K562 (cell line): ENCODE results near the gene APP. TPM values are rescaled to one million over a fixed set of nuclear protein-coding genes. Genes with fewer than 3 reads are reported as not detected.

Experiments used
- BRD9 ChIP-seq: fragments of 450-650 bp; IDR thresholded peaks from 2 replicates; pipeline ENCODE4 v1.6.1; 2018; ENCODE audit warnings: low read depth; ENCODE audit not compliant: partially characterized antibody
- CHD4 ChIP-seq: fragments of 200-600 bp; sonication (generic); IDR thresholded peaks from 3 replicates; pipeline ENCODE4 v1.6.1; 2012; ENCODE audit warnings: low read depth, mild to moderate bottlenecking, mixed read lengths, low read length, inconsistent platforms; ENCODE audit not compliant: insufficient read depth, insufficient replicate concordance, poor library complexity, severe bottlenecking
- EHMT2 ChIP-seq: fragments of 450-650 bp; IDR thresholded peaks from 2 replicates; pipeline ENCODE4 v1.6.1; 2018; ENCODE audit warnings: antibody characterized with exemption
- MAFK ChIP-seq: IDR thresholded peaks from 2 replicates; pipeline ENCODE4 v1.6.1; 2011; ENCODE audit warnings: low read length, improper control_type of control experiment
- RNF2 ChIP-seq: sonication (generic); IDR thresholded peaks from 2 replicates; pipeline ENCODE4 v1.6.1; 2016
- SMAD4 ChIP-seq: fragments of 250-450 bp; sonication (Bioruptor Pico); conservative IDR thresholded peaks from 2 replicates; pipeline ENCODE4 v1.8.0; 2021; ENCODE audit warnings: inconsistent platforms, mild to moderate bottlenecking, moderate library complexity
- SMARCA5 ChIP-seq: fragments of 450-650 bp; IDR thresholded peaks from 2 replicates; pipeline ENCODE4 v1.6.1; 2016
- TAL1 ChIP-seq: fragments of 450-650 bp; IDR thresholded peaks from 2 replicates; pipeline ENCODE4 v1.6.1; 2016; ENCODE audit warnings: mild to moderate bottlenecking
- ZFPM2 ChIP-seq: fragments of 250-450 bp; sonication (Bioruptor Pico); IDR thresholded peaks from 2 replicates; pipeline ENCODE4 v1.5.1; 2022; ENCODE audit warnings: mild to moderate bottlenecking
- ZKSCAN1 ChIP-seq: fragments of 150-350 bp; IDR thresholded peaks from 2 replicates; pipeline ENCODE4 v1.6.1; 2016; ENCODE audit warnings: low read depth, low read length
- polyA plus RNA-seq, 8 experiments: library from polyadenylated mRNA; depleted of rRNA in 4 of 8; stranded (reverse) in 5 of 8; unstranded in 3 of 8; fragments of >200 nt; fragmentation: Nextera tagmentation in 2 of 8; fragmentation: Illumina TruSeq in 1 of 8; extraction: Ambion mirVana in 2 of 8; extraction: Trizol in 1 of 8; gene quantifications; 2 replicates each; pipeline versions ENCODE4 v1.2.1 to v1.2.3, GENCODE V29; 2011 to 2014; ENCODE audit warnings: inconsistent platforms in 1 of 8, missing spikeins in 1 of 8
- total RNA-seq, 7 experiments: library from RNA; depleted of rRNA in 6 of 7; stranded (reverse); fragments of >200 nt in 6 of 7; fragmentation: Illumina TruSeq in 2 of 7; extraction: Trizol in 2 of 7; gene quantifications; 2 replicates each; pipeline versions ENCODE4 v1.2.1 to v1.2.3, GENCODE V29; 2011 to 2021; ENCODE audit warnings: low replicate concordance in 1 of 7
- TF ChIP-seq, protein P1 (sequence below): fragments of 150-350 bp; conservative IDR thresholded peaks from 2 replicates; pipeline ENCODE4 v1.6.1; 2014; ENCODE audit warnings: low read length
- TF ChIP-seq, protein P2 (sequence below): fragments of 450-650 bp; IDR thresholded peaks from 2 replicates; pipeline ENCODE4 v1.6.1; 2017; ENCODE audit warnings: antibody characterized with exemption, mild to moderate bottlenecking
- TF ChIP-seq, protein P3 (sequence below): fragments of 450-650 bp; formaldehyde crosslinking; IDR thresholded peaks from 2 replicates; pipeline ENCODE4 v1.4.0; 2020; ENCODE audit warnings: mild to moderate bottlenecking, moderate library complexity

APP gene
- total and polyA plus RNA-seq, 9 of the 15 experiments (the other 6 are each of a cell fraction or from before 2014, with no cell fraction given): 0.01 to 1.5 (median 0.16) TPM; not detected in 5

DNA sequence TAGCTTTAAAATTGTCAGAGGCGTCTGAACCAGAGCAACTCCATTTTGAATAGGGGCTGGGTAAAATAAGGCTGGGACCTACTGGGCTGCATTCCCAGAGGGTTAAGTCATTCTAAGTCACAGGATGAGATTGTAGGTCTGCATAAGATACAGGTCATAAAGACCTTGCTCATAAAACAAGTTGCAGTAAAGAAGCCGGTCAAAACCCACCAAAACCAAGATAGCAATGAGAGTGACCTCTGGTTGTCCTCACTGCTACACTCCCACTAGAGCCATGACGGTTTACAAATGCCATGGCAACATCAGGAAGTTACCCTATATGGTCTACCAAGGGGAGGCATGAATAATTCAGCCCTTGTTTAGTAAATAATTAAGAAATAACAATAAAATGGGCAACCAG, 292.2 kb downstream of the APP start (continued):
- TF ChIP-seq, protein P1, sequence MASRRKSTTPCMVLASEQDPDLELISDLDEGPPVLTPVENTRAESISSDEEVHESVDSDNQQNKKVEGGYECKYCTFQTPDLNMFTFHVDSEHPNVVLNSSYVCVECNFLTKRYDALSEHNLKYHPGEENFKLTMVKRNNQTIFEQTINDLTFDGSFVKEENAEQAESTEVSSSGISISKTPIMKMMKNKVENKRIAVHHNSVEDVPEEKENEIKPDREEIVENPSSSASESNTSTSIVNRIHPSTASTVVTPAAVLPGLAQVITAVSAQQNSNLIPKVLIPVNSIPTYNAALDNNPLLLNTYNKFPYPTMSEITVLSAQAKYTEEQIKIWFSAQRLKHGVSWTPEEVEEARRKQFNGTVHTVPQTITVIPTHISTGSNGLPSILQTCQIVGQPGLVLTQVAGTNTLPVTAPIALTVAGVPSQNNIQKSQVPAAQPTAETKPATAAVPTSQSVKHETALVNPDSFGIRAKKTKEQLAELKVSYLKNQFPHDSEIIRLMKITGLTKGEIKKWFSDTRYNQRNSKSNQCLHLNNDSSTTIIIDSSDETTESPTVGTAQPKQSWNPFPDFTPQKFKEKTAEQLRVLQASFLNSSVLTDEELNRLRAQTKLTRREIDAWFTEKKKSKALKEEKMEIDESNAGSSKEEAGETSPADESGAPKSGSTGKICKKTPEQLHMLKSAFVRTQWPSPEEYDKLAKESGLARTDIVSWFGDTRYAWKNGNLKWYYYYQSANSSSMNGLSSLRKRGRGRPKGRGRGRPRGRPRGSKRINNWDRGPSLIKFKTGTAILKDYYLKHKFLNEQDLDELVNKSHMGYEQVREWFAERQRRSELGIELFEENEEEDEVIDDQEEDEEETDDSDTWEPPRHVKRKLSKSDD: no peak
- no peak for TF ChIP-seq ZKSCAN1
- TF ChIP-seq CHD4: no peak
- TF ChIP-seq, protein P2, sequence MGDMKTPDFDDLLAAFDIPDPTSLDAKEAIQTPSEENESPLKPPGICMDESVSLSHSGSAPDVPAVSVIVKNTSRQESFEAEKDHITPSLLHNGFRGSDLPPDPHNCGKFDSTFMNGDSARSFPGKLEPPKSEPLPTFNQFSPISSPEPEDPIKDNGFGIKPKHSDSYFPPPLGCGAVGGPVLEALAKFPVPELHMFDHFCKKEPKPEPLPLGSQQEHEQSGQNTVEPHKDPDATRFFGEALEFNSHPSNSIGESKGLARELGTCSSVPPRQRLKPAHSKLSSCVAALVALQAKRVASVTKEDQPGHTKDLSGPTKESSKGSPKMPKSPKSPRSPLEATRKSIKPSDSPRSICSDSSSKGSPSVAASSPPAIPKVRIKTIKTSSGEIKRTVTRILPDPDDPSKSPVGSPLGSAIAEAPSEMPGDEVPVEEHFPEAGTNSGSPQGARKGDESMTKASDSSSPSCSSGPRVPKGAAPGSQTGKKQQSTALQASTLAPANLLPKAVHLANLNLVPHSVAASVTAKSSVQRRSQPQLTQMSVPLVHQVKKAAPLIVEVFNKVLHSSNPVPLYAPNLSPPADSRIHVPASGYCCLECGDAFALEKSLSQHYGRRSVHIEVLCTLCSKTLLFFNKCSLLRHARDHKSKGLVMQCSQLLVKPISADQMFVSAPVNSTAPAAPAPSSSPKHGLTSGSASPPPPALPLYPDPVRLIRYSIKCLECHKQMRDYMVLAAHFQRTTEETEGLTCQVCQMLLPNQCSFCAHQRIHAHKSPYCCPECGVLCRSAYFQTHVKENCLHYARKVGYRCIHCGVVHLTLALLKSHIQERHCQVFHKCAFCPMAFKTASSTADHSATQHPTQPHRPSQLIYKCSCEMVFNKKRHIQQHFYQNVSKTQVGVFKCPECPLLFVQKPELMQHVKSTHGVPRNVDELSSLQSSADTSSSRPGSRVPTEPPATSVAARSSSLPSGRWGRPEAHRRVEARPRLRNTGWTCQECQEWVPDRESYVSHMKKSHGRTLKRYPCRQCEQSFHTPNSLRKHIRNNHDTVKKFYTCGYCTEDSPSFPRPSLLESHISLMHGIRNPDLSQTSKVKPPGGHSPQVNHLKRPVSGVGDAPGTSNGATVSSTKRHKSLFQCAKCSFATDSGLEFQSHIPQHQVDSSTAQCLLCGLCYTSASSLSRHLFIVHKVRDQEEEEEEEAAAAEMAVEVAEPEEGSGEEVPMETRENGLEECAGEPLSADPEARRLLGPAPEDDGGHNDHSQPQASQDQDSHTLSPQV: no peak
- TF ChIP-seq BRD9: no peak
- no peak for TF ChIP-seq SMAD4 (CRISPR knock-in tag)
- TF ChIP-seq ZFPM2 (CRISPR knock-in tag): no peak
- TF ChIP-seq, protein P3, sequence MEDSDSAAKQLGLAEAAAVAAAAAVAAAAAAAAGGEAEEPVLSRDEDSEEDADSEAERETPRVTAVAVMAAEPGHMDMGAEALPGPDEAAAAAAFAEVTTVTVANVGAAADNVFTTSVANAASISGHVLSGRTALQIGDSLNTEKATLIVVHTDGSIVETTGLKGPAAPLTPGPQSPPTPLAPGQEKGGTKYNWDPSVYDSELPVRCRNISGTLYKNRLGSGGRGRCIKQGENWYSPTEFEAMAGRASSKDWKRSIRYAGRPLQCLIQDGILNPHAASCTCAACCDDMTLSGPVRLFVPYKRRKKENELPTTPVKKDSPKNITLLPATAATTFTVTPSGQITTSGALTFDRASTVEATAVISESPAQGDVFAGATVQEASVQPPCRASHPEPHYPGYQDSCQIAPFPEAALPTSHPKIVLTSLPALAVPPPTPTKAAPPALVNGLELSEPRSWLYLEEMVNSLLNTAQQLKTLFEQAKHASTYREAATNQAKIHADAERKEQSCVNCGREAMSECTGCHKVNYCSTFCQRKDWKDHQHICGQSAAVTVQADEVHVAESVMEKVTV (CRISPR knock-in tag): no peak
- no peak for TF ChIP-seq EHMT2
- no peak for TF ChIP-seq MAFK
- no peak for TF ChIP-seq RNF2
- TF ChIP-seq SMARCA5: no peak
- TF ChIP-seq TAL1: no peak
